ENCODE data around the gene STRAP. TPM values are rescaled to one million over a fixed set of nuclear protein-coding genes. Genes with fewer than 3 reads are reported as not detected.
"Not testable (repeated sequence)": the region's sequence is repeated elsewhere in the genome, so short reads cannot be mapped to it uniquely, and the experiment has no call there.

Gene STRAP
- total RNA-seq, 4 donors from 2014 or later = 77.7 to 106 (median 102) TPM

GRCh38 chr12:15868186-15868585 lies 14.0 kb upstream of the STRAP start:
- no peak overlapping the region for H3K27ac ChIP-seq
- intact Hi-C loops (cut with DNase I; ENCODE audit: low total_unique reads) = no loop called here
- no peak for TF ChIP-seq POLR2A (IDR thresholded peaks at IDR 0.05)
- TF ChIP-seq CTCF (IDR thresholded peaks at IDR 0.05 in 4 of 5, conservative IDR thresholded peaks at IDR 0.05 in 1 of 5) = no peak
- DNase-seq (no peak), ATAC-seq (no peak)
- H3K9me3 ChIP-seq = no peaks in the 10 kb centered on the region
- H3K27me3 ChIP-seq = peaks cover 0 to 3% (median 0%) of the 10 kb centered on the region in 3 donors
- in situ Hi-C loops (cut with MboI; ENCODE audit: low sequenced_read_pairs in 4 of 4) = loop anchor here in 1 of 4 donors (25.0 kb wide), 1 partner anchor 581 kb away; no protein-coding TSS in a partner anchor
- no peaks in the 10 kb centered on the region for H3K4me1 ChIP-seq
- no peak overlapping the region for H3K4me3 ChIP-seq
- no peaks in the 10 kb centered on the region for H3K36me3 ChIP-seq

DNA sequence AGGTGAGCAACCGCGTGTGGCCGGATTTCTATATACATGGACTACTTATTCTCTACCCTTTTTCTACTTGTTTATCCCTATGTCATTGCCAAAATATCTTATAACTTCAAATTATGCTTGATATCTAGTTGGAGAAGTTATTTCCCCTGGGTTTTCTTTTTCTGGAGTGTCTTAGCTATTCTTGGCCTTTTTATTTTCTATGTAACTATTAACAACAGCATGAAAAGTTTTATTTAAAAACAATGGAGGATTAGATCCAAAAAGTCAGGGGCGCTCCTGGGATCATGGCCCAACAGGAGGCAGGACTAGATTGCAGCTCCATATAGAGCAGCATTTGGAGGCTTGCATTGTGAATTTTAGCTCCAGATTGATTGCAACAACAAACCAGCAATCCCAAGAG lies 8.6 kb upstream of the STRAP start:
- in situ Hi-C loops (cut with MboI; ENCODE audit: low sequenced_read_pairs in 4 of 4) (loop anchor here in 1 of 4 donors (25.0 kb wide), 1 partner anchor 586 kb away; no protein-coding TSS in a partner anchor), intact Hi-C loops (cut with DNase I; ENCODE audit: low total_unique reads) (no loop called here)
- H3K27me3 ChIP-seq = no peaks in the 10 kb centered on the region
- H3K9me3 ChIP-seq = no peaks in the 10 kb centered on the region
- TF ChIP-seq CTCF (IDR thresholded peaks at IDR 0.05 in 4 of 5, conservative IDR thresholded peaks at IDR 0.05 in 1 of 5) = no peak
- TF ChIP-seq POLR2A (IDR thresholded peaks at IDR 0.05) = no peak
- H3K36me3 ChIP-seq = no peaks in the 10 kb centered on the region
- ATAC-seq (no peak), DNase-seq (no peak)
- H3K27ac ChIP-seq = no peak overlapping the region
- H3K4me1 ChIP-seq = no peaks in the 10 kb centered on the region
- H3K4me3 ChIP-seq = no peak overlapping the region

- H3K27me3 ChIP-seq; H3K4me1 ChIP-seq; H3K36me3 ChIP-seq; H3K4me3 ChIP-seq; H3K27ac ChIP-seq; DNase-seq; intact Hi-C loops (cut with DNase I; ENCODE audit: low total_unique reads); ATAC-seq; H3K9me3 ChIP-seq: not testable (repeated sequence)
- in situ Hi-C loops (cut with MboI; ENCODE audit: low sequenced_read_pairs in 4 of 4) = loop anchor here in 3 of 4 donors (25.0 kb wide), 3 partner anchors 587 to 1087 kb away; no protein-coding TSS in a partner anchor
Measured at GRCh38 chr12:15874556-15875145, 7.5 kb upstream of the STRAP start.

DNA sequence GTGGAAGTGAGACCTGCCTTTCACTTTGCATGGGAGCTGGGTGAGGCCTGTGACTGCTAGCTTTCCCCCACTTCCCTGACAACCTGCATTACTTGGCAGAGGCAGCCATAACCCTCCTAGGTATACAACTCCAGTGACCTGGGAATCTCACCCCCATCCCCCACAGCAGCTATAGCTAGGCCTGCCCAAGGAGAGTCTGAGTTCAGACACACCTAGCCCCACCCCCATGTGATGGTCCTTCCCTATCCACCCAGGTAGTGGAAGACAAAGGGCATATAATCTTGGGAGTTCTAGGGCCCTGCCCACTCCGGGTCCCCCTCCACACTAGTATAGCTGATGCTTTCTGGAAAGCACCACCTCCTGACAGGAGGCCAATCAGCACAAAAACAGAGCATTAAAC lies 6.3 kb upstream of the STRAP start:
- H3K27ac ChIP-seq = no peak overlapping the region
- ATAC-seq = no peak
- DNase-seq = no peak
- H3K27me3 ChIP-seq = no peaks in the 10 kb centered on the region
- H3K9me3 ChIP-seq = no peaks in the 10 kb centered on the region
- intact Hi-C loops (cut with DNase I; ENCODE audit: low total_unique reads) (no loop called here), in situ Hi-C loops (cut with MboI; ENCODE audit: low sequenced_read_pairs in 4 of 4) (loop anchor here in 2 of 4 donors (25.0 kb wide), 2 partner anchors 614 to 1089 kb away; no protein-coding TSS in a partner anchor)
- H3K4me1 ChIP-seq = no peaks in the 10 kb centered on the region
- no peak for TF ChIP-seq POLR2A (IDR thresholded peaks at IDR 0.05)
- TF ChIP-seq CTCF (IDR thresholded peaks at IDR 0.05 in 4 of 5, conservative IDR thresholded peaks at IDR 0.05 in 1 of 5) = no peak
- no peaks in the 10 kb centered on the region for H3K36me3 ChIP-seq
- no peak overlapping the region for H3K4me3 ChIP-seq

- intact Hi-C loops (cut with DNase I; ENCODE audit: low total_unique reads) (no loop called here), in situ Hi-C loops (cut with MboI; ENCODE audit: low sequenced_read_pairs in 4 of 4) (loop anchor here in 2 of 4 donors (25.0 kb wide), 2 partner anchors 617 to 1092 kb away; no protein-coding TSS in a partner anchor)
- no peaks in the 10 kb centered on the region for H3K36me3 ChIP-seq
- H3K9me3 ChIP-seq = no peaks in the 10 kb centered on the region
- H3K4me3 ChIP-seq = no peak overlapping the region
- H3K27me3 ChIP-seq = no peaks in the 10 kb centered on the region
- no peak for DNase-seq
- ATAC-seq = no peak
- H3K4me1 ChIP-seq = peaks cover 20 to 23% of the 10 kb centered on the region in 2 donors
- H3K27ac ChIP-seq = no peak overlapping the region
- TF ChIP-seq CTCF (IDR thresholded peaks at IDR 0.05 in 4 of 5, conservative IDR thresholded peaks at IDR 0.05 in 1 of 5) = no peak
- TF ChIP-seq POLR2A (IDR thresholded peaks at IDR 0.05) = no peak
Measured at GRCh38 chr12:15879413-15879812, 2.8 kb upstream of the STRAP start.
